HG03108 (cell line): ENCODE measurements around the gene XYLT1.

ENCODE experiments used
- ATAC-seq: cut with Tn5 transposase; IDR thresholded peaks from one replicate; pipeline ENCODE4 v1.9.1; 2021; ENCODE audit warnings: moderate library complexity; ENCODE audit not compliant: unreplicated experiment

Gene XYLT1

GRCh38 chr16:17128791-17129190, 342.0 kb downstream of the XYLT1 start:
- no peak for ATAC-seq

GRCh38 chr16:17126156-17126555, 344.6 kb downstream of the XYLT1 start:
- no peak for ATAC-seq

GRCh38 chr16:17125671-17126070, 345.1 kb downstream of the XYLT1 start:
- no peak for ATAC-seq

DNA sequence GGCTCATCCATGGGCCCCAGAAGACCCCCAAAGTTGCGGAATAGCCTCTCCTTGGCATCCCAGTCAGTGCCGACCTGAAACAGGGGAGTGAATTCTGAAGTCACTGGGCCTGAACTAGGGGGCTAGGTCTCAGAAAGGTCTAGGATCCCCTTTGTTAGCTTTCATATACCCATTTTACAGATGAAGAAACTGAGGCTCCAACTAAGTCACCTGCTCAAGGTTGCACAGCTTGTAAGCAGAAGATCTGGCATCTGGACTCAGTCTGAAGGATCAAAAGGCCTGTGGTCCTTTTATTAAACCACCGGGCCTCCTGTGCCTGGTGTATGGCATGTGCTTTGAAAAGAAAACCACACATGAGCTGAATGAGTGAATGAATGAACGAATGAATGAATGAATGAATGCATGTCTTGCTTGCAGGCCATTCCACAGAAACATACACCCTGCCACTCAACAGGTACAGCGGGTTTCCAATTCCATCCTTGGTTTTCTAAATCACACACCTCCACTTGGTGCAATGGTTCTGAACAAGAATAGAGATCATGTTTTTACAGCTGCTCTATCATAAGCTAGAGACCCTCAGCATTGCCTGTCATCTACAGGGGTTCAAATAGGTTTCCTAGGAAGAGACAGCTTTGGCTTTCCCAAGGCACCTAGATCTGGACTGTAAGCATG, 352.7 kb downstream of the XYLT1 start:
- no peak for ATAC-seq

- ATAC-seq = no peak
These were observed 354.0 kb downstream of the XYLT1 start for GRCh38 chr16:17116595-17117322.

- ATAC-seq = no peak
These were observed 361.3 kb downstream of the XYLT1 start for GRCh38 chr16:17109413-17109812.

DNA sequence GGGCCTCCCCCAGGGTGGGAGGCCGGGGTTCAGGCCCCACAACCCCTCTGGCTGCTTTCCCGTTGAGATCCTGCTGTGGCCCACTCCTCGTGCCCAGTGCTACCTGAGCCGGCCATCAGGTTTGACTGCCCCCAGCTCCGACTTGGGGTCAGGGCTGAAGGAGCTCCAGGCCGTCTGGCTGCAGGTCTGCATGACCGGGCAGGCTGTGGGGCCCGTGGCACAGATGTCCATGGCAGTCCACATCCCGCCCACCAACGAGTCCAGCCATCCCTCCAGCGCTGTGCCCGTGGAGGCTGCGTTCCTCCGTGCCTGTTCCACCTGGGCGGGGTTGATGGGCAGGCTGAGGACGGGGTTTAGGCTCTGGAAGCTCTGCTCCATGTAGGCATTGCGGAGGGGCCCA, 362.2 kb downstream of the XYLT1 start:
- no peak for ATAC-seq

GRCh38 chr16:17107450-17107849, 363.3 kb downstream of the XYLT1 start:
- ATAC-seq = no peak

- ATAC-seq = no peak
These were observed 364.4 kb downstream of the XYLT1 start for GRCh38 chr16:17106243-17106791.

GRCh38 chr16:17105239-17105797, 365.4 kb downstream of the XYLT1 start:
- ATAC-seq = no peak

DNA sequence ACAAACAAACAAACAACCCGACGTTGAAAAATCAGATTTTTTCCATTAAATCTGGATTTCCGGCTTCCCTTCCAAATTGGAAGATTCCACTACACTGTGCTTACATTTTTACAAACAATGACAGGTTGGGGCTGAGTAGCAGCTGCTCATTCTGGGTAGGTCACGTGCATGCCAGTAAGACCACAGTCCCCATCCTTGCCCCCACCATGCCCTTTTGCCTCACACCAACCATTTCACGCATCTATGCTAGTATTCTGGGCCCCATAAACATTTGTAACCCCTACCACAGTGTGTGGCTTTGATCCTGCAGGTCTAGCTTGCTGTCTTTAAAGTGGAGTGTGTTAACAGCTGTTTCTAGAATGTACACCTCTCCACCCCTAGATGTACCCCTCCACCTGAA, 366.1 kb downstream of the XYLT1 start:
- no peak for ATAC-seq

DNA sequence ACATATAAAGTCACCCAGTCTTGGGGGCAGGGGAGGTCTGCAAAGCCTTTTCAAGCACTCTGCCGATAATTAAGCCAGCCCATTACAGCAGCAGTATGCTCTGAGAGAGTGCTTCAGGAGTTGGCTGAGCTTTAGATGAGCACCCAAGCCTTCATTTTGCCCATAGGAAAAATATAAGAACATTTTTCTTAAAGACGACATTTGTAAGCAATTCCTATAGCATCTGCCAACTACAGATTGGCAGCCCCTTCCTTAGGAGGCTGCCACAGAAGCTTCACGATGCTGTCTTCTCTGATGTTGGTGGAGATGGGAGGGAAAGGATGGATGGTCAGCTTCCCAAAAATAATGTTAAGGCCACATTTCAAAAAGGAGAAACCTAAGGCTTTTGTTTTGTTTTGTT, 367.5 kb downstream of the XYLT1 start:
- no peak for ATAC-seq

DNA sequence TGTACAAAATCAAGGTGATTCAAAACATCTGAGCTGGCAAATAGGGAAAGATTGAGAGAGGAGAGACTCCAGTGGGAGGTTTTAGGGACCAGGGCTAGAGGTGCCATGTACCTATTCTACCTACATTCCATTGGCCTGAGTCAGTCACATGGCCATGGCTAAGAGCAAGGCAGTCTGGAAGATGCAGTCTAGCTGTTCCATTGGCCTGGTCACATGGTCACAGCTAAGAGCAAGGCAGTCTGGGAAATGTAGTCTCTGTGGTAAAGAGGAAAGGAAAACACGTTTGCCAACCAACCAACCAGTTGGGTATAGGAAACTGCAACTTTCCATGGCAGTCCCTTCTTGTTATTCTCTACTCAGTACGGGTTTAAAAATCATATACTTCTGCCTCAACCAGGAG, 369.1 kb downstream of the XYLT1 start:
- no peak for ATAC-seq

- no peak for ATAC-seq
These were observed 372.1 kb downstream of the XYLT1 start for GRCh38 chr16:17098685-17099084.

DNA sequence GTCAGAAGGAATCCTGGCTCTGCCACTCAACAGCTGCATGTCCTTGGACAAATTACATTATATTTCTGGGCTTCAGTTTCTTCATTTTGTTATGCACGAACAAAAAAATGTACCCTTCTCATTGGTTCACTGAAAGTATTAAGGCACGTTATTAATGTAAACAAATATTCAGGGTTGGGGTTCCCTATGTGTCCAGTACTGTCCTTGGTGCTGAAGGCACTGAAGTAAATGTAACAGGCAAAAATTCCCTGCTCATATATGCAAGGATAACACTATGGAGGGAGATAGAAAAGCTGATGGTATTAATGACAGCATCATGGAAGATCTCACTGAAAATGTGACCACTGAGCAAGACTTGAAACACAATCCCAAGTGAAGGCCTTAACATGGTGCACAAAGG, 386.6 kb downstream of the XYLT1 start:
- no peak for ATAC-seq

- no peak for ATAC-seq
These were observed 387.1 kb downstream of the XYLT1 start for GRCh38 chr16:17083628-17084027.

DNA sequence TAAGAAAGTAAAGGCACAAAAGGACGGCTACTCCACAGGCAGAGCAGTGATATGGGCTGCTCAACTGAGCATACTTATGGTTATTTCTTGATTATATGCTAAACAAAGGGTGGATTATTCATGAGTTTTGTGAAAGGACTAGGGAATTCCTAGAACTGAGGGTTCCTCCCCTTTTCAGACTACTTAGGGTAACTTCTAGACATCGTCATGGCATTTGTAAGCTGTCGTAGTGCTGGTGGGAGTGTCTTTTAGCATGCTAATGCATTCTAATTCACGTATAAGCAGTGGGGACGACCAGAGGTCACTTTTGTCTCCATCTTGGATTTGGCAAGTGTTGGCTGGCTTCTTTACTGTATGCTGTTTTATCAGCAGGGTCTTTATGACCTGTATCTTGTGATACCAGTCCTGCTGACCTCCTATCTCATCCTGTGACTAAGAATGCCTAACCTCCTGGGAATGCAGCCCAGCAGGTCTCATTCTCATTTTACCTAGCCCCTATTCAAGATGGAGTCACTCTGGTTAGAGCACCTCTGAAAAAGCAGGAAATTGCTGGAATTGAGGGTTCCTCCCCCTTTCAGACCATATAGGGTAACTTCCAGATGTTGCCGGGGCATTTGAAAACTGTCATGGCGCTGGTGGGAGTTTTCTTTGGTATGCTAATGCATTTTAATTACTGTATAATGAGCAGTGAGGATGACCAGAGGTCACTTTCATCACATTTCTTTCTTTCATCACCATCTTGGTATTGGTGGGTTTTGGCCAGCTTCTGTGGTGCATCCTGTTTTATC, 388.5 kb downstream of the XYLT1 start:
- ATAC-seq = no peak

DNA sequence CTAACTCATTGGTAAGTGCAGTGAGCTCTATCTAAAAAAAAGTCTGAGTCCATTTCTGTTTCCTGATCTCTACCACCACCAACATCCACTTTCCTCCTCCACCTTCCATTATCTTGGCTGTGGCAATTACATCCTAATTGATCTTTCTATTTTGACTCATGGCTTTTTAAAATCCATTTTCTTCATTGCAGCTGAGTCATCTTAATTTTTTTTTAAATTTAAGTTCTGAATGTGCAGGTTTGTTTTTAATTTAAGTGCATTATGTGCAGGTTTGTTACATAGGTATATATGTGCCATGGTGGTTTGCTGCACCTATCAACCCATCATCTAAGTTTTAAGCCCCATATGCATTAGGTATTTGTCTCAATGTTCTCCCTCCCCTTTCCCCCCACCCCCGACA, 390.7 kb downstream of the XYLT1 start:
- ATAC-seq = no peak

DNA sequence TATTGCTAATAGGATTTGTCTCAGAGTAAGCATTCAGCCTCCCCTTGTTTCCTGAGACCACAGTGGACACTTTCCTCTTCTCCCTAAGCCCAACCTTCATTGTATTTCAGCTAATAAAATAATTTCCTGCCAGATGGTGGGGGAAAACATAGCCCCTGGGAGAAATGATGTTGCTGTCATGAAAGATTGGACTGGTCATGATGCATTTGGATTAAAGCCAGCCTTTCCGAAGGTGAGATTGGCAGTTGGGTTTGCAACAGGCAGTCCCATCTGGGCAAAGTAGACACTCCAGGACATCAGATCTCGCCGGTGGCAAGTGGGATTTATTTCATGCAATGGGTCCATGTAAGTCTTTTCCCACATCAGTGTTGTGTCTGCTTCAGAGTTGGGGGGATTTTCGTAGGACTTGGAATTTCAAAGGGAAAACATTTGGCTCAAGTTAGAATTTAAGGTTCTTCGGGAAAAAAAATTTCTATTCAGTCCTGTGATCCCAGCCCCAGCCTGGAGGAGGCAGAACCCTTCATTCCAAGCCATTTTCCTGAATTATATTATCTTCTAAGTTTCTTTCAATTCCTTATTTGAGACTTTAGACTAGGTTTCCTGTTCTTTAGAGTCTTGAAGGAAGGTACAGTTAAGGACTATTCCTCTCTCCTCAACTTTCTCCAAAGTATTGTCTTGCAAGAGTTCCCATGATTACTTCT, 391.7 kb downstream of the XYLT1 start:
- ATAC-seq = no peak

GRCh38 chr16:17076818-17077498, 393.8 kb downstream of the XYLT1 start:
- no peak for ATAC-seq
